HG03571 (cell line): Measurements from ENCODE around the gene B3GALNT2.

Experiments used
- ATAC-seq: cut with Tn5 transposase; IDR thresholded peaks from one replicate; pipeline ENCODE4 v1.9.1; 2021; ENCODE audit not compliant: unreplicated experiment

B3GALNT2 gene

DNA sequence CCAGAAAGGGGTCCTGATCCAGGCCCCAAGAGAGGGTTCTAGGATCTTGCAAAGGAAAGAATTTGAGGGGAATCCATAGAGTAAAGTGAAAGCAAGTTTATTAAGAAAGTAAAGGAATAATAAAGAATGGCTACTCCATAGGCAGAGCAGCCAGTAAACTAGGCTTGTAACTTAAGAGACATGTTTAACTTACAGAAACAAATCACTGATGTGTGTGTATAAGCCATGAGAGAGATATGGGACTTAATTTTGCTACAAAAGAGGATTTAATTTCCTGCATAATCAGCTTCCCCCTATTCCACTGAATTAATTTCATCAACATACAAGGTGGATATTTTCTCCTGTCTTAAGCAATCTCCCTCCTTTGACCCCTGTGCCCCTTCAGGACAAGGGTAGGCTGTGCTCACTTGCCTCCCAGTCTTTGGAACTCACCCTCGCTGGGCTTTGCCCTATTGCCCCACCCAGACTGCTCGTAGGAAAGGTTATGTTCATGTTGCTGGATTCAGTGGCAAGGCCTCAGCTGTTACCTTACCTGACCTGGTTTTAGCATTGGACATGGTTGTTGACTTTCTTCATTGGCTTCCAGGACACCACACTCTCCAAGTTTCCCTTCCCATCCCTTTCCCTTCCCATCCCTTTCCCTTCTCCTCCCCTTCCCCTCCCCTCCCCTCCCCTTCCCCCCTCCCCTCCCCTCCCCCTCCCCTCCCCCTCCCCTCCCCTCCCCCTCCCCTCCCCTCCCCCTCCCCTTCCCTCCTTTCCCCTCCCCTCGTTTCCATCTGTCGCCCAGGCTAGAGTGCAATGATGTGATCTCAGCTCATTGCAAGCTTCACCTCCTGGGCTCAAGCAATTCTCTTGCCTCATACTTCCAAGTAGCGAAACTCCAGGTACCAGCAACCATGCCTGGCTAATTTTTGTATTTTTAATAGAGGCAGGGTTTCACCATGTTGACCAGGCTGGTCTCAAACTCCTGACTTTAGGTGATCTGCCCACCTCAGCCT is 92.5 kb downstream of the B3GALNT2 start:
- ATAC-seq, result no peak

GRCh38 chr1:235410467-235410866 is 93.8 kb downstream of the B3GALNT2 start:
- no peak for ATAC-seq

GRCh38 chr1:235409042-235409820 is 95.0 kb downstream of the B3GALNT2 start:
- ATAC-seq, result no peak

DNA sequence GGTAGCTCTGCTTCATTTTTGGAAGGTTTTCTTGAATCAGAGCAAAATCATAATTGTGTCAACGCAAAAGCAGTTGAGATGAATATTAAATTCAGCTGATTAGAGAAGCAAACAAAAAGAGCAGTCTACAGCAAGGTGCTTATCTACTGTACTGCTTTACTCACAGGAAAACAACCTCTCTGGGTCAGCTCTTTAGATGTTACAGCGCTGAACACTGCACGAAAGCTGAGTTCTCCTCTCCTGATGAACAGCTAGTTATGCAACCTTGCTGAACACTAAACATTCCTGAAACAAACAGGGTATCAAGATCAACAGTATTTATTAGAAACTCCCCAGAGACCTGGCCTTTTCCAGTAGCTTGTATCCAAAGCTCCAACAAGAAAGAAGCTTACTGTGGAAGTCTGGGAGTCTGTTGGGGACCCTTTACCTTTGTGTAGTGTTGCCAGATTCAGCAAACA is 95.7 kb downstream of the B3GALNT2 start:
- no peak for ATAC-seq

DNA sequence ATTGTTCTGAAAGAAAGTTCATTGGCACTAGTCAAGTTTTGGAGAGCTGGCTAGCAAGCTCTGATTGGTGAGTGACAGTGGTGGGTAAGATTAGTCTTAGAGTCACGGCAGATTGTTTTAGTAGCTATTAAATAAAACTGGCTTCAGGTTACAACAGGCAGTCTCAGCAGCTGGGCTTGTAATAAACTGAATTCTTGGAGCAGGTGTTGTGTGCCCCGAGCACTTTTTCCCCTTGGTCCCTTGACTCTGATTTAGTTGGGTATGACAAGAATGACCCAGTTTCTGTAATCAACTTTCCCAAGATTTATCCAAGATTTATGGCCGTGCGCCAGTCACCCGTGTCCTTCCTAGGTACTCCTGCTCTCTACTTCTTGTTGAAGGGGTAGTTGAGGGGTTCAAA is 96.8 kb downstream of the B3GALNT2 start:
- ATAC-seq, result no peak

DNA sequence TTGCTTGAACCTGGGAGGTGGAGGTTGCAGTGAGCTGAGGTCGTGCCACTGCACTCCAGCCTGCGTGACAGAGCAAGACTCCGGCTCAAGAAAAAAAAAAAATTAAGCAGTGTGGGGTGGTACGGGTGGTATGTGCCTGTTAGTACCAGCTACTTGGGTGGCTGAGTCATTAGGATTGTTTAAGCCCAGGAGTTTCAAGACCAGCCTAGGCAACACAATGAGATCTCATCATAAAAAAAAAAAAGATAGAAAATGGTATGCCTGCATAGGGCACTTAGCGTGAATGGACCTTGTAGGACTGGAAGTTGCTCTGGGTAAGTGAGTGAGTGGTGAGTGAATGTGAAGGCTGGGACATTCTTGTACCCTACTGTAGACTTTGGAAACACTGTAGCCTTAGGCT is 100.1 kb downstream of the B3GALNT2 start:
- ATAC-seq, result no peak

DNA sequence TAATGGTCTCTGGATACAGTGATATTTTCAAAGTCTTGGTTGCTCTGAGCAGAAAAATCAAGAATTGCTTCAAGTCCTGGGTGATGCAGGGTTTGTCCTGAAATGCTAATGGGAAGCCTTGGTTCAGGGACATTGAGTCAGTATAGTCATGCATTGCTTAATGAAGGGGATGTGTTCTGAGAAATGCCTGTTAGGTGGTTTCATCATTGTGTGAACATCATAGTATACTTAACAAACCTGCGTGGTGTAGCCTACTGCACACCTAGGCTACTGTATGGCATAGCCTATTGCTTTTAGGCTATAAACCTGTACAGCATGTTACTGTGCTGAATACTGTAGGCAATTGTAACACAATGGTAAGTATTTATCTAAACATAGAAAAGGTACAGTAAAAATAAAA is 100.7 kb downstream of the B3GALNT2 start:
- ATAC-seq, result no peak

GRCh38 chr1:235402457-235403200 is 101.6 kb downstream of the B3GALNT2 start:
- ATAC-seq, result no peak

- no peak for ATAC-seq
Observed at GRCh38 chr1:235401251-235401650, 103.0 kb downstream of the B3GALNT2 start.
